Cardiac muscle cell (in vitro differentiated cells and primary cell): Measurements from ENCODE around the gene DOCK10. TPM values are rescaled to one million over a fixed set of nuclear protein-coding genes. Genes with fewer than 3 reads are reported as not detected.
"Not testable (repeated sequence)": the region's sequence is repeated elsewhere in the genome, so short reads cannot be mapped to it uniquely, and the experiment has no call there.

Experiments
- DNase-seq, 2 donors: peaks; one replicate each; pipeline versions ENCODE4 v3.0.0 to v3.0.0-alpha.2; 2010 to 2017; ENCODE audit warnings: low read depth in 1 of 2, low spot score in 1 of 2
- H3K27ac ChIP-seq: fragments of 200-600 bp; sonication (generic); 2 replicates; pipeline ENCODE4 v1.5.1; 2016
- H3K27me3 ChIP-seq: fragments of 200-600 bp; sonication (generic); 2 replicates; pipeline ENCODE4 v1.6.0; 2016; ENCODE audit warnings: control low read depth
- H3K36me3 ChIP-seq: fragments of 200-600 bp; sonication (generic); 2 replicates; pipeline ENCODE4 v1.5.1; 2016; ENCODE audit warnings: control low read depth
- H3K4me1 ChIP-seq: fragments of 200-600 bp; sonication (generic); 2 replicates; pipeline ENCODE4 v1.8.1; 2017; ENCODE audit warnings: low read depth, mild to moderate bottlenecking, mixed run types
- H3K4me3 ChIP-seq: fragments of 200-600 bp; sonication (generic); 2 replicates; pipeline ENCODE4 v1.5.1; 2016; ENCODE audit warnings: mild to moderate bottlenecking
- H3K9me3 ChIP-seq: fragments of 200-600 bp; sonication (generic); 2 replicates; pipeline ENCODE4 v1.5.1; 2017; ENCODE audit warnings: low read depth, mild to moderate bottlenecking, control low read depth
- polyA plus RNA-seq: library from polyadenylated mRNA; unstranded; fragments of >200 nt; fragmentation: Nextera tagmentation; extraction: Ambion mirVana; gene quantifications from 2 replicates; pipeline ENCODE4 v1.2.1, GENCODE V29; 2016
- total RNA-seq: library from RNA; depleted of rRNA; stranded (reverse); fragments of >200 nt; gene quantifications from 2 replicates; pipeline ENCODE4 v1.2.3, GENCODE V29; 2016
- TF ChIP-seq, protein P1 (sequence below): IDR thresholded peaks from 2 replicates; pipeline ENCODE4 v1.5.1; 2012; ENCODE audit warnings: low read depth, mild to moderate bottlenecking, low read length

DOCK10 gene
- total and polyA plus RNA-seq, 2 experiments from 2014 or later = not detected

DNA sequence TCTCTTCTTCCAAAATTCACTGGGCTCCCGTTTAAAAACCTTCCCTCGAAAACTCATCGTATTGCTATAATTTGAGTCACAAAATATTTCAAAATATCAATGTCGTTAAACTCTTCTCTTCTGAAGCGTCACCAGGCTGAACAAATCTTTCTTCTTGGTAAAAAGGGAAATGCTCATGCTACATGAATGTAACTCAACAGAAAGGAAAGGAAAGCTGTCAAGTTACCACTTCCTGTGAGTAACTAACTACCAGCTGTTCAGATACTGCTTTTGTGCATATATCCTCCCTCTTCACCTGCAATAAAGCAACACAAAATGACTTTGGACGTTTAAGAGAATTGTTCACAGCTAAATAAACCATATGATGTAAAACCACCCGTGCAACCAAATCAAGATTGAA, 95.4 kb downstream of the DOCK10 start:
- no peaks in the 10 kb centered on the region for H3K9me3 ChIP-seq
- no peaks in the 10 kb centered on the region for H3K4me1 ChIP-seq
- peak in 1 of 2 donors; percentile 68 for DNase-seq
- TF ChIP-seq, protein P1, sequence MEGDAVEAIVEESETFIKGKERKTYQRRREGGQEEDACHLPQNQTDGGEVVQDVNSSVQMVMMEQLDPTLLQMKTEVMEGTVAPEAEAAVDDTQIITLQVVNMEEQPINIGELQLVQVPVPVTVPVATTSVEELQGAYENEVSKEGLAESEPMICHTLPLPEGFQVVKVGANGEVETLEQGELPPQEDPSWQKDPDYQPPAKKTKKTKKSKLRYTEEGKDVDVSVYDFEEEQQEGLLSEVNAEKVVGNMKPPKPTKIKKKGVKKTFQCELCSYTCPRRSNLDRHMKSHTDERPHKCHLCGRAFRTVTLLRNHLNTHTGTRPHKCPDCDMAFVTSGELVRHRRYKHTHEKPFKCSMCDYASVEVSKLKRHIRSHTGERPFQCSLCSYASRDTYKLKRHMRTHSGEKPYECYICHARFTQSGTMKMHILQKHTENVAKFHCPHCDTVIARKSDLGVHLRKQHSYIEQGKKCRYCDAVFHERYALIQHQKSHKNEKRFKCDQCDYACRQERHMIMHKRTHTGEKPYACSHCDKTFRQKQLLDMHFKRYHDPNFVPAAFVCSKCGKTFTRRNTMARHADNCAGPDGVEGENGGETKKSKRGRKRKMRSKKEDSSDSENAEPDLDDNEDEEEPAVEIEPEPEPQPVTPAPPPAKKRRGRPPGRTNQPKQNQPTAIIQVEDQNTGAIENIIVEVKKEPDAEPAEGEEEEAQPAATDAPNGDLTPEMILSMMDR = no peak
- H3K27ac ChIP-seq = no peak overlapping the region
- no peak overlapping the region for H3K4me3 ChIP-seq
- H3K36me3 ChIP-seq = no peaks in the 10 kb centered on the region
- peaks cover 47% of the 10 kb centered on the region for H3K27me3 ChIP-seq

DNA sequence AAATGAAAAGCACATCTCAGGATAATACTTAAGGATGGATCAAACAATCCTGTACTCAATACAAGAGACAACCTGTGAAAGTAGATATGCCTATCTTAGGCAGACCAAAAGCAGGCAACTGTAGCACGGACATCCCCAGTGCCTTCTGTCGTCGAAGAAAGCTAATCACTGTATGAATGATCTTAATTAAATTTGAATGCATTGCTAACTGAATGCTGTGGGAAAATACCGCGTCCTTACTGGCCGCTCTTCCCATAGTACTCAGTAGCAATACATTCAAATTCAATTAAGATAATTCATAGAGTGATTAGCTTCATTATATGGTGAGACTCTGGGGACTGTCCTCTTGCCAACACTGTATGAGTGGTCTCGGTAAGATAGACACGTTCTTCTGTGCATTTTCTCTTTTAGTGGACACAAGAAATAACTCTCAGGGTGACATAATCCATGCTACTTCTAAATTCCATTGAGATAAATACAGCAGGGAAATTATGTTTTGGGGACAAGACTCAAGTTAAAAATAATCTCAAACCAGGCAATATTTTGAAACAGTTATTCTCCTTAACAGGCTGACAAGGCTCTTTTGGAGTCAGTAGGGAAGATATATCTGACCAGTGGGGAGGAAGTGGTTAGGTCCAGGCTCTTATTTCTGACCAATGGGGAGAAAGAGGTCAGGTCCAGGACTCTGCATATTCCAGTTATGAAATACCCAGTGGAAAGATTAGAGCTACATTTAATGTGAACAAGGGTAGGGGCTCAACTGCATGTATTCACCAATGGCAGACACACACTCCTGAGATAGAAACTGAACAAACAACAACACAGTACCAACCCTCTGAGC, 97.3 kb downstream of the DOCK10 start:
- H3K27ac ChIP-seq = no peak overlapping the region
- no peaks in the 10 kb centered on the region for H3K4me1 ChIP-seq
- H3K4me3 ChIP-seq = no peak overlapping the region
- peak in 1 of 2 donors; percentile 51 for DNase-seq
- no peaks in the 10 kb centered on the region for H3K36me3 ChIP-seq
- TF ChIP-seq, protein P1 = no peak
- H3K27me3 ChIP-seq = peaks cover 49% of the 10 kb centered on the region
- H3K9me3 ChIP-seq = no peaks in the 10 kb centered on the region

DNA sequence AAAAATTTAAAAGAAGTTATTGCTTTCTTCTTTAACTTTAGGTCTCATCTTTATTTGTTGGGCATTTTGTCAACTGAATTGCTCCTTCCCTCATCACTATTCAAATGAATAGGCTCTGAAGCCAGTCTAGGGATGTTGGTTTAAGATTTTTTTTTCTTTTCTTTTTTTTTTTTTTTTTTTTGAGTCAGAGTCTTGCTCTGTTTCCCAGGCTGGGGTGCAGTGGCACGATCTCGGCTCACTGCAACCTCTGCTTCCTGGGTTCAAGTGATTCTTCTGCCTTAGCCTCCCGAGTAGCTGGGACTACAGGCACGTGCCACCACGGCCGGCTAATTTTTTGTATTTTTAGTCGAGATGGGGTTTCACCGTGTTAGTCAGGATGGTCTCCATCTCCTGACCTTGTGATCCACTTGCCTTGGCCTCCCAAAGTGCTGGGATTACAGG, 98.6 kb downstream of the DOCK10 start:
- not testable (repeated sequence) for DNase-seq, H3K36me3 ChIP-seq, H3K4me1 ChIP-seq, H3K9me3 ChIP-seq, H3K27ac ChIP-seq, H3K4me3 ChIP-seq
- H3K27me3 ChIP-seq = peaks cover 40% of the 10 kb centered on the region

DNA sequence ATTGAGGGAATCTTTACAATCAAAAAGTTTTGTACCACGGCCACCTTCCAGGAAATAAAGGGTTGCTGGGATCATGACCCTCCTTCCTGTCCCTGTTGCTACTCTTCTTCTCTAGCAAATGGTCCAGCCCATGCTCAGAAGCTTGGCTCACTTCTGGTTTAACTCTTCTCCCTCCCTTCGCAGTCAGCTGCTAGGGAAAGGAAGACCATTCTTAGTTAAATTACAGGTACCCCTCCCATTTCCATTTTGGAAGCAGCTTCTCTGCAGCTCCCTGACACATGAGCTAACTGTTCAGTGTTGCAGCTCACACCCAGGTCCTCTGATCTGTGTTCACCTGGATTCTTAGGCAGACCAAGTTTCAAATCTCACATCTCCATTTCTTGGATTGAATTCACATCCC, 100.3 kb downstream of the DOCK10 start:
- no peak overlapping the region for H3K4me3 ChIP-seq
- H3K36me3 ChIP-seq = no peaks in the 10 kb centered on the region
- H3K27ac ChIP-seq = no peak overlapping the region
- TF ChIP-seq, protein P1 = no peak
- no peak for DNase-seq
- no peaks in the 10 kb centered on the region for H3K9me3 ChIP-seq
- H3K4me1 ChIP-seq = peaks cover 6% of the 10 kb centered on the region
- H3K27me3 ChIP-seq = peaks cover 23% of the 10 kb centered on the region

DNA sequence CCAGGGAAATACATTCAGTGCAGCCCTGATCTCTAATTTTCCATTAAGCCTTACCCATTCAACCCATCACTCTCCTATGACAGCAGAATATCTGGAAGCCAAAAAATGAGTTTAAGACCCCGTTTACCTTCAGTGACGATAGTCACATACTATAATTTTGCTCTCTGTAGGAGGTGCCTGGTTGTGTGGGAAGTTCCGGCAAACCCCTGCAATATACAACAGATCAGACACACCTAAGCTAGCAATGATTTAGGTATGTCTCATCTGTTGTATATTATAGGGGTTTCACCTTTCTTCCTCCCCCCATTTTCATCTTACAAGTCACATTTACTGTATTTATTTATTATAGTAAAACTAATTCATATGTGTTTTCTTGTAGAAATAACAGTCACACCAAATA, 101.7 kb downstream of the DOCK10 start:
- H3K4me1 ChIP-seq = peaks cover 6% of the 10 kb centered on the region
- no peak for DNase-seq

DNA sequence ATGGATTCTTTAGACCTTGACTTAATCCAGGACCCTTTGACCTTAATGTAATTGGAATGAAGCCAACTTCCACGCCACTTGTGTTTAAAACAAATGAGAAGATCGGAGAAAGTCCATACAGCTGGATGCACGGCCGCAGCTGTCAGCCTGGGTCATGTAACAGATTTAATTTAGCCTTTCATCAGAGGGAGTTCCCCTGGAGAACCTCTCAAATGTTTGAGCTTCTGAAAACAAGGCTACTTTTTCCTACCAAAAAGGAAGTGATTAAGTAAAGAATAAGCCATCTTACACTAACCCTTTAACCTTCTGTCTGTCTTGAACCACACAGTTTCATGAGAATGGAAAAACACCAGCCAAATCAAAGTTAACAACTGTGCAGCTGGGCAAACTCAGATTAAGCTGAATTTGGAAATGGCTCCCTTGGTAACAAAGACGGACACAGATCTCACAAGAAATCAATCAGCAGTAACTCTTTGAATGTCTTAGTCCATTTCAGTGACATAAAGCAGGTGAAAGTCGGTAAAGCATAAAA, 103.6 kb downstream of the DOCK10 start:
- H3K27ac ChIP-seq = no peak overlapping the region
- peak; percentile 36 to 61 for DNase-seq

More for the DNA sequence above, 101.7 kb downstream of the DOCK10 start:
- Histone ChIP-seq H3K9me3 (no peaks in the 10 kb centered on the region), H3K27me3 (peaks cover 19% of the 10 kb centered on the region), H3K4me3 (no peak overlapping the region), H3K36me3 (no peaks in the 10 kb centered on the region), H3K27ac (no peak overlapping the region)
- TF ChIP-seq, protein P1 = no peak

More for the DNA sequence above, 103.6 kb downstream of the DOCK10 start:
- Histone ChIP-seq H3K36me3 (no peaks in the 10 kb centered on the region), H3K9me3 (no peaks in the 10 kb centered on the region), H3K4me1 (peaks cover 6% of the 10 kb centered on the region), H3K27me3 (peaks cover 7% of the 10 kb centered on the region), H3K4me3 (no peak overlapping the region)
- TF ChIP-seq, protein P1 = no peak
